SKM-1 treated with dmso at 0.1 percent for 144 hours (cell line): ENCODE measurements around the gene PAPOLG.

Experiments used
- DNase-seq: peaks from one replicate; lab custom pipeline; 2025; ENCODE audit not compliant: unreplicated experiment; lab: John Stamatoyannopoulos, UW

The PAPOLG gene

GRCh38 chr2:60756097-60757087 is at the start of gene PAPOLG:
Gene PAPOLG, plus strand, starts transcription at chr2:60756268. Its CDS starts 211 bp downstream, at chr2:60756479.
- peak; percentile 90 for DNase-seq

GRCh38 chr2:60707750-60708371 is 48.2 kb upstream of the PAPOLG start:
- peak; percentile 56 for DNase-seq

DNA sequence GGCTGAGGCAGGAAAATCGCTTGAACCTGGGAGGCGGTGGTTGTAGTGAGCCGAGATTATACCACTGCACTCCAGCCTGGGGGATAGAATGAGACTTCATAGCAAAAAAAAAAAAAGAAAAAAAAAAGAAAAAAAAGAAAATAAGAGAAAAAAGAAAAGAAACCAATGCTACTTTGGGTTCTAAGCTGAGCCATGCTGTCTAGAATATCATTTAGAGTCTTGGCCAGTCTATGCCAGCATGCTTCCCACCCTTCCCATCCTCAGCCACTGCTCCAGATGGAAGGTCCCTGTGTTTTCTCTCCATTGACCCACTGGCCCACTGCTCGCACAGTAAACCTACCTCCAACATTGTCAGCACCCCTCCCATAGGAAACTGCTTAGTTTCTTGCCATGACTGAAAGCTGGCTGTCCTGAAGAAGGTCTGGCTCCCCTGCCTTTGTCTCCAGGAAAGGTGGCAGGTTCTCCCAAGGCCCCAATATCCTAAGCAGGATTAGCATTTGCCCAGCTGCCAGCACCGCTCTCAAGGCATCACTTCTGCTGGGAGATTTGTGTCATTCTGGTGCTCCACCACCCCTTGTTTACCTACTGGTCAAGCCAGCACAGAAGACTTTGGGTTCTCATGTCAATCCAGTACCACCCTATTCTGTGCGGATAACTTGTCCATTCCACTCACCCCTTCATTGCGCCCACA is 47.3 kb upstream of the PAPOLG start:
- no peak for DNase-seq

DNA sequence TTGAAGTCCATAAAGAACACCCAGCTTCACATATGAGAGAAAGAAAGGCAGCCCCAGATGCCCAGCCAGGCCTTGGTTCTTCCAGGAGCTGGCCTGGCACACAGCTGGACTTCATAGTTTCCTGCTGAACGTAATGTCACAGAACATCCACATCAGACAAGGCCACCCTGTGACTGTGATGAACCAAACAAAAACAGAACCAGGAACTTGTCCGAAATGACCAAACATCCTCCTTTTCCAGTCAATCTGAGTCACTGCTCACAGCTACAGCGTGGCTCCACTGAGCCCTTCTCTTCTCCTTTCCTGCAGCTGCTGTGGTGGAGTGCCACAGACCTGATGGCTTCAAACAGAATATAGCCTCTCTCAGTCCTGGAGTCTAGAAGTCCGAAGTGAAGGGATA is 45.4 kb upstream of the PAPOLG start:
- peak; percentile 38 for DNase-seq

GRCh38 chr2:60715561-60715960 is 40.5 kb upstream of the PAPOLG start:
- DNase-seq: no peak

DNA sequence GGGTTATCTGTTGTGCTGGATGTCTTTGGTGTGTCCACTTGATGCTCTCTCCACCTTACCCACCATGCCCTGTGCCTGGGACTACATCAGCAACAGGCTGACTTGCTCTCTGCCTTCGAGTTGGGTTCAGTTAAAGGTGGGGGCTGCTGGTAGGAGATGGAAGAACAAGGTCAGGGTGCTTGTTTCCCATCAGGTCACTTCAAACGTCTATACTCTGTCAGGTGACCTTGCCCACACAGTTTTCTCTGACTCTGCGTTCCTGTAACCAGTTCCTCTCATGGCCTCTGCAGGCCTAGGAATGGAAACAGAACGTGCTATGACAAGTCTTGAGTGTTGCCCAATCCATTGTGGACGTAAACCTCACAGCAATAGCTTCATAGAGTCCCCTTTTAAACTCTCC is 38.4 kb upstream of the PAPOLG start:
- peak; percentile 82 for DNase-seq

DNA sequence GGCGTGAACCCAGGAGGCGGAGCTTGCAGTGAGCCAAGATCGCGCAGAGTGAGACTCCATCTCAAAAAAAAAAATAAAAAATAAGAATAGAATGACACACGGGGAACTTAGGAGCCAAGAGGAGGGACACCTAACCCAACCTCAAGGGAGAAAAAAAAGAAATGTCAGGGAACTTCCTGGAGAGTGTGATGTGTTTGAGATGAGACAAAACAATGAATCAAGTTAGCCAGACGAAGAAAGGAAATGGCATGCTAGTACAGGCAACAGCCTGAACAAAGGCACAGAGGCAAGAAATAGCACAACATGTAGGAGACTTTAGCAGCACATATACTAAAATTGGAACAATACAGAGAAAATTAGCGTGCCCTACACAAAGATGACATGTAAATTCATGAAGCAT is 36.7 kb upstream of the PAPOLG start:
- DNase-seq: no peak

DNA sequence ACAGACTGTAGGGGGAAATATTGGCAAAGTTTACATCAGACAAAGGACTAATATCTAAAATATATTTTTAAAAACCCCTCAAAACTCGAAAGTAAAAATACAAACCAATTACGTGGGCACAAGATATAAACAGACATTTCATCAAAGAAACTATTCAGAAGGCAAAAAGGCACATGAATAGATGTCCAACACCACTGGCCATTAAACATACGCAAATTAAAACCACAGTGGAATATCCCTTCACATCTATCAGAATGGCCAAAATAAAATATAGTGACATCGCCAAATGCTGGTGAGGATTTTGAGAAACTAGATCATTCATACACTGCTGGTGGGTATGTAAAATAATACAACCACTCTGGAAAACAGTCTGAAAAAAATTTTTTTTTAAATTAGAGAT is 30.6 kb upstream of the PAPOLG start:
- DNase-seq: no peak

DNA sequence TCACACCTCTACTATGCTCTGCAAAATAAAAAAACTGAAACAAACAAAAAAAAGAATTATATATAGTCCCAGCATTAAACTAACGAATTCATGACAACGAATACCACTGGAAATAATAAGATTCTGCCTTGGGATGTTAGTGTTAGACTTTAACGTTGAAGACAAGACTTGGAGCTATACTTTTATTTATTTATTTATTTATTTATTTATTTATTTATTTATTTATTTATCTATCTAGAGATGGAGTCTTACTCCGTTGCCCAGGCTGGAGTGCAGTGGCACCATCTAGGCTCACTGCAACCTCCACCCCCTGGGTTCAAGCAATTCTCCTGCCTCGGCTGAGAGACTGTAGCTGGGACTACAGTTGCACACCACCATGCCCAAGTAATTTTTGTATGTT is 27.2 kb upstream of the PAPOLG start:
- DNase-seq: no peak

DNA sequence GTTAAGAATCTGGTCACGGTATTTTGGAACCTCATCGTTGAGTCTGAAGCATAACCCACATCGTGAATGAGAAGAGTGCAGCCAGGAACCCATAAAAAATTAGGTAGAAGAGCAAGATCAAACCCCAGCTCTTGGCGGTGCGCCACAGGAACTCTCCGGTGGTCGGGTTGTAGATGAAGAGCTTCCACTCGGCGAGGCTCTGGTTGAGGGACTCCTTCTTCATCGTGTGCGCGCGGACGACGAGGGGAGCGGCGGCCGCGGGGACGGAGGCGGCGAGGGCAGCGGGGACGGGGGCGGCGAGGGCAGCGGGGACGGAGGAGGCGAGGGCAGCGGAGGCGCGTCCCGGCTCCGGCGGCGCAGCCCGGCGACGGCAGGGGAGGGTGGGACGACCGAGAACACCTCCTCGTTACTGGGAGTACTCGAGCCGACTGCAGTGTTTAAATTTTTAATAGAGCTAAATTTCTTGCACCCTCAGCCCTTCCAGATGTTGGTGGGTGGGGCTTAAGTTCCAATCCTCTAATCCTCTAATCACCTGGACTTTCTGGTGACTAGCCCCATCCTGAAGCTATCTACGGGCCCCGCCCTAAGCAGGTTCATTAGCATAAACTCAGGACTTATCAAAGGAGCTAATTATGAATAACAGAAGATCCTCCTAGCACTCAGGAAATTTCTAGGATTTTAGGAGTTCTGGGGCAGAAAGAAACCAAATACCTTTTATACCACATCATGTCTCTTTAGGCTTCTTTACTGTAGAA is 20.4 kb upstream of the PAPOLG start:
- no peak for DNase-seq

DNA sequence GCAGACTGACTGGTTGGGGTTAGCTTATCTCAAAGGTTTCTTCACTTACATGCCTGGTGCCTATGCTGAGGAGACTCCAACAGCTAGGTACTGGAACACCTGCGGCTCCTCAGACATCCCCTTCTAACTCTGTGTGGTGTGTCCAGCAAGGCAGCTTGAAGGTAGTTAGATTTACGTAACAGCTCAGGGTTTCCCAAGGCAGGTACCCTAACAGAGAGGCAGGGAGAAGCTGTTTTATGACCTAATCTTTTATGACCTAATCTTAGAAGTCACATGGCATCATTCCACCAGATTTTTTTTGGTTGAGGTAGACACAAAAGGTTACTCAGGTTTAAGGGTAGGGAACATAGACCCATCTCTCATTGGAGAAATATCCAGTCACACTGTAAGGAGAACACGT is 17.4 kb upstream of the PAPOLG start:
- no peak for DNase-seq

- DNase-seq: no peak
Measured at GRCh38 chr2:60739156-60739555, 16.9 kb upstream of the PAPOLG start.

- no peak for DNase-seq
Measured at GRCh38 chr2:60741576-60741975, 14.5 kb upstream of the PAPOLG start.

DNA sequence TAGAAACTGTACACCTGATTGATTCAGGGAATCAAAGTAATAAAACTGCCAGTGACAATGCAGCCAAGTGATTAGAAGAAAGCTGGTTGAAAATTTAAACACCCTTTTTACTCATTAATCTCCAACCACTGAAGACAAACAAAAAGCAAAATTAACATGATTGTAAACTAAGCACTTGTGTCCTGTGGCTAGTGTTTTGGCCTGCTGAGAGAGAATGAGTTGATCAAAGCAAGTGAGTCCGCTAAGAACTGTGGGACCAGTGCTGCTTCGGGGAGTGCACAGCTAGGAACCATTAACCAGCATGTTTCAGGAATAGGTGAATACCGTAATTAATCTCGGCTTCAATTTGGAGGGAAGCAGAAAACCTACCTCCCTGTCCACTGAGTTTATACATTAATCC is 13.6 kb upstream of the PAPOLG start:
- DNase-seq: no peak

DNA sequence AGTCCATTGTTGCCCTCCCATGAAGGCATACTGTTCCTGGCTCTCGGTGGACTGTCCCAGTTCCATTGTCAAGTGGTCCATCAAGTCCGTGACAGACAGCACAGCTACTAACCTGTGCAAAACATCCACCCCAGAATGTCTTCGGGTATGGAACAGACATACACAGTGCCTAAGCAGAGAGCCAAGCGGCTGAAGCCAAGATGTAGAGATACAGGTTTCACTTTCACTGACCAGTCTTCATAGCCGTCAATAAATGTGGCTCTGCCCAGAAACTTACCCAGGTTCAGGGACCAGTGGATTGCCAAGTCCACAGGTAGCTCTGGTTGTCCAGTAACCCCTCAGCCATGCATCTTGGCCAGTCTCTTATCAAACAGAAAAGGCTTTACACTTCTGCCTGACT is 10.7 kb upstream of the PAPOLG start:
- no peak for DNase-seq

DNA sequence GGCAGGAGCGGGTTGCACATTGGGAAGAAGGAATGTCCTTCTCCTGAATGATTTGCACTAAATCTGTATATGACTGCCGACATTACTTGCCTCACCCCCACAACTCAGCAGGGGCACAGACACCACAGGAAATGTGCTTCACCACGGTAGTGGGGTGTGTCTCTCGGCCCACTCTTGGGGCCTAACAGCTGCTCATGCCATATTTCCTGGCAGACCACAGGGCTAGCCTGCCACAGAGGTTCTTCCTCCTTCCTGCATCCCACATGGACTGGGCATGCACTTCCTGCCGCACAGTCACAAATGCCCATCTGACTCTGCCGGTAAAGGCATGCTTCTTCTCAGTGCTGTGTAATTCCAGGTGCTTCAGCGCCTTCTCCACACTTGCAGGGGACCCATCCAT is 10.3 kb upstream of the PAPOLG start:
- DNase-seq: no peak

- DNase-seq: no peak
Measured at GRCh38 chr2:60746318-60746717, 9.8 kb upstream of the PAPOLG start.

- DNase-seq: no peak
Measured at GRCh38 chr2:60759654-60760053, 3.6 kb downstream of the PAPOLG start.

DNA sequence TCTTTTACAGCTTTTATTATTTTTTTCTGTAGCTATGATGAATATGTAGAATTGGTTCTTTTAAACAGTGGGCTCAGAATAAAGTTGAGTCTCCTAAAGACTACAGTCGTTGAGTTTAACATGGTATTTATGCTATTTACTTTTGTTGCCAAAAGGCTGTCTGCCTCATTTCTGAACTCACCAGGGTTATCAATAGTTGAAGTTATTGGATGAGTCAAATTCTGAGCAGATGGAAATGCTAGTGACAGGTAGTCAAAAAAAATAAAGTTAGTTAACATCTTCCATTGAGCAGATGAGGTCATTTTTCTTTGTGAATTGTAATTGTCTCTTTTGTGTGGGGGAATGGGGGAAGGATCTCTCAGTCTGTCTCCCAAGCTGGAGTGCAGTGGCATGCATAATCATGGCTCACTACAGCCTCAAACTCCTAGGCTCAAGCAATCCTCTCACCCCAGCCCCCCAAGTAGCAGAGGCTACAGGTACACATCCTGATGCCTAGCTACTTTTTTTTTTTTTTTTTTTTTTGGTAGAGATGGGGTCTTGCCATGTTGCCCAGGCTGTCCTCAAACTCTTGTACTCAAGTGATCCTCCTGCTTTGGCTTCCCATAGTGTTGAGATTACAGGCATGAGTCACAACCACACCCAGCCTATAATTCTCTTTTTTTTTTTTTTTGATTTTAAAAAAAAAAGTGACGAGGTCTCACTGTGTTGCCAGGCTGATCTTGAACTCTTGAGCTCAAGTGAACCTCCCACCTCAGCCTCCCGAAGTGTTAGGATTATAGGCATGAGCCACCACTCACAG is 8.9 kb downstream of the PAPOLG start:
- no peak for DNase-seq

DNA sequence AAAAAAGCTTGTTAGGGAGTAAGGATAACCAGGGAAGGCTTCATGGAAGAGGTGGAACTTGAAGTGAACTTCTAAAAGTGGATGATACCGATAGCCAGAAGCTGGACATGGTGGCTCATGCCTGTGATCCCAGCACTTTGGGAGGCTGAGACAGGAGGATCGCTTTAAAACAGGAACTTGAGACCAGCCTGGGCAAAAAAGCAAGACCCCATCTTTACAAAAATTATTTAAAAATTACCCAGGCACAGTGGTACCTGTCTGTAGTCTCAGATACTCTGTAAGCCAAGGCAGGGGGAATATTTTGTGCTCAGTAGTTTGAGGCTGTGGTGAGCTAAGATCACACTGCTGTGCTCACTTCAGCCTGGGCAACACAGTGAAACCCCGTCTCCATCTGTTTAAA is 10.2 kb downstream of the PAPOLG start:
- no peak for DNase-seq
